MM.1S (cell line): ENCODE data around the gene ACSS1.

Experiments used
- EZH2 ChIP-seq: fragments of 300-600 bp; sonication (generic); optimal IDR thresholded peaks from 2 replicates; pipeline ENCODE3; 2017; ENCODE audit warnings: low read depth, mild to moderate bottlenecking, antibody characterized with exemption, low read length, mixed read lengths
- EZH2phosphoT487 ChIP-seq: fragments of 300-600 bp; sonication (generic); IDR thresholded peaks from 2 replicates; pipeline ENCODE4 v1.6.1; 2018; ENCODE audit warnings: antibody characterized with exemption, low read length
- TF ChIP-seq, protein P1 (sequence below): fragments of 300-600 bp; sonication (generic); IDR thresholded peaks from 2 replicates; pipeline ENCODE4 v1.5.1; 2016; ENCODE audit warnings: antibody characterized with exemption, low read length, mixed read lengths

DNA sequence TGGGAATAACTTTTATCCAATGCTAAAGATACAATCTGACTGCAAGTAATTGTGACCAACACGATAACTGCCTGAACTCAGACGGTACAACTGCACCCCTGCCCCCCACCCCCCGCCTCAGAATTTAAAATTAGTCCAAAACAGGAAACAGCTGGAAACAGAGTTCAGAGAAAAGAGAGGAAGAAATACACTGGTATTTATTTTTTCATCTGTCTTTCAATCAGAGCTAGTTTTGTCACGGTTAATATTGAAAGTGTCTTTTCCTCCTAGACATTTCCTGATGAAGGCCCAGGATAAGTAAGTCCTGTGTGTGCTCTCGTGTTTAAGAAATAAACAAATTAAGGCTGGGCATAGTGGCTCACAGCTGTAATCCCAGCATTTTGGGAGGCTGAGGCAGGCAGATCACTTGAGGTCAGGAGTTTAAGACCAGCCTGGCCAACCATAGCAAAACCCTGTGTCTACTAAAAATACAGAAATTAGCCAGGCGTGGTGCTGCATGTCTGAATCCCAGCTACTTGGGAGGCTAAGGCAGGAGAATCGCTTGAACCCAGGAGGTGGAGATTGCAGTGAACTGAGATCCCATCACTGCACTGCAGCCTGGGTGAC, 21.5 kb downstream of the ACSS1 start:
- TF ChIP-seq, protein P1, sequence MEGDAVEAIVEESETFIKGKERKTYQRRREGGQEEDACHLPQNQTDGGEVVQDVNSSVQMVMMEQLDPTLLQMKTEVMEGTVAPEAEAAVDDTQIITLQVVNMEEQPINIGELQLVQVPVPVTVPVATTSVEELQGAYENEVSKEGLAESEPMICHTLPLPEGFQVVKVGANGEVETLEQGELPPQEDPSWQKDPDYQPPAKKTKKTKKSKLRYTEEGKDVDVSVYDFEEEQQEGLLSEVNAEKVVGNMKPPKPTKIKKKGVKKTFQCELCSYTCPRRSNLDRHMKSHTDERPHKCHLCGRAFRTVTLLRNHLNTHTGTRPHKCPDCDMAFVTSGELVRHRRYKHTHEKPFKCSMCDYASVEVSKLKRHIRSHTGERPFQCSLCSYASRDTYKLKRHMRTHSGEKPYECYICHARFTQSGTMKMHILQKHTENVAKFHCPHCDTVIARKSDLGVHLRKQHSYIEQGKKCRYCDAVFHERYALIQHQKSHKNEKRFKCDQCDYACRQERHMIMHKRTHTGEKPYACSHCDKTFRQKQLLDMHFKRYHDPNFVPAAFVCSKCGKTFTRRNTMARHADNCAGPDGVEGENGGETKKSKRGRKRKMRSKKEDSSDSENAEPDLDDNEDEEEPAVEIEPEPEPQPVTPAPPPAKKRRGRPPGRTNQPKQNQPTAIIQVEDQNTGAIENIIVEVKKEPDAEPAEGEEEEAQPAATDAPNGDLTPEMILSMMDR, result no peak
- TF ChIP-seq EZH2, result no peak
- TF ChIP-seq EZH2phosphoT487, result no peak
